GM18499 (cell line): ENCODE results near the gene ANKRD23.
"Not testable (repeated sequence)": the region's sequence is repeated elsewhere in the genome, so short reads cannot be mapped to it uniquely, and the experiment has no call there.

Source experiments
- ATAC-seq: cut with Tn5 transposase; IDR thresholded peaks from one replicate; pipeline ENCODE4 v1.9.1; 2021; ENCODE audit warnings: moderate number of reproducible peaks; ENCODE audit not compliant: insufficient read depth, unreplicated experiment

The ANKRD23 gene

DNA sequence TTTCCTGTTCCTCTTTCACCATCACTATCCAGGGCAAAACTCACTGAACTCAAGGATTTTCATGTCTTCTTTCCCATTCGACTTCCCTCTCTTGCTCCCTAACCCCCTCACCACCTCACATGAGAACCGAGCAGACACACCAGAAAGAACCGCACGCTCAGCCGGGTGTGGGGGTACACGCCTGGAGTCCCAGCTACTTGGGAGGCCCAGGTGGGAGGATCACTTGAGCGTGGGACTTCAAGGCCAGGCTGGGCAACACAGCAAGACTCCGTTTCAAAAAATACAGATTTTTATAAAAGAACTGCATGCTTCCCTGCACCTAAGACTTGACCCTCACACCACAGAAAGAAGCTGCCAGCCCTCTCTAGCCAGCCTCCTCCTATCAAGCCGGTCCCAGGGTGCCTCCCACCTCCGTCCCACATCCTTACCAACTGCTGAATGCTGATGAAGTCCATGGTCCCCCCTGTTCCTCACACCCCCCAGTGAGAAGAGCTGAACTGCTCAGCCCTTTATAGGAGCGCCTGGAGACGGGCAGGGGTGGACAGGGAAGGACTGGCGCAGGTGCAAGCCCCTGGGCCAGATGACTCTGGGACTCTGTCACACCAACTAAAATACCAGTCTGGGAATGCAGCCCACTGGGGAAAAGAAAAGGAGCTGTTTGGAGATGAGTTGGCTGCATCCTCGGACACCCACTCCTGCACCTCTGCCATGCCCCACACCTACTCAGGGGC is at the start of gene ANKRD23:
TSS of gene ANKRD23 (minus strand) at position 484 of the 731 bp plus-strand sequence. CDS start at position 455, 29 bp downstream.
- ATAC-seq = no peak

GRCh38 chr2:96891591-96892333 is 47.9 kb upstream of the ANKRD23 start:
- no peak for ATAC-seq

GRCh38 chr2:96890726-96891385 is 47.0 kb upstream of the ANKRD23 start:
- no peak for ATAC-seq

- ATAC-seq = no peak
Measured at GRCh38 chr2:96890252-96890651, 46.4 kb upstream of the ANKRD23 start.

DNA sequence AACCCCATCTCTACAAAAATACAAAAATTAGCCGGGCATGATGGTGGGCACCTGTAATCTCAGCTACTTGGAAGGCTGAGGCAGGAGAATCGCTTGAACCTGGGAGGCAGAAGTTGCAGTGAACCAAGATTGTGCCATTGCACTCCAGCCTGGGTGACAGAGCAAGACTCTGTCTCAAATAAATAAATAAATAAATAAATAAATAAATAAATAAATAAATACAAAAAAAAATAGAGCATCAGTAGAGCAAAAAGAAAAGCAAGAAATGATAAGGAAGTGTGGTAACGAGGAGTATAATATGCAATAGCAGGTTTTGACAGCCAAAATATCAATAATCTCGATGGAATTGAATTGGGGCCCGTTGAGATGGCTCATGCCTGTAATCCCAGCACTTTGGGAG is 45.7 kb upstream of the ANKRD23 start:
- ATAC-seq = not testable (repeated sequence)

DNA sequence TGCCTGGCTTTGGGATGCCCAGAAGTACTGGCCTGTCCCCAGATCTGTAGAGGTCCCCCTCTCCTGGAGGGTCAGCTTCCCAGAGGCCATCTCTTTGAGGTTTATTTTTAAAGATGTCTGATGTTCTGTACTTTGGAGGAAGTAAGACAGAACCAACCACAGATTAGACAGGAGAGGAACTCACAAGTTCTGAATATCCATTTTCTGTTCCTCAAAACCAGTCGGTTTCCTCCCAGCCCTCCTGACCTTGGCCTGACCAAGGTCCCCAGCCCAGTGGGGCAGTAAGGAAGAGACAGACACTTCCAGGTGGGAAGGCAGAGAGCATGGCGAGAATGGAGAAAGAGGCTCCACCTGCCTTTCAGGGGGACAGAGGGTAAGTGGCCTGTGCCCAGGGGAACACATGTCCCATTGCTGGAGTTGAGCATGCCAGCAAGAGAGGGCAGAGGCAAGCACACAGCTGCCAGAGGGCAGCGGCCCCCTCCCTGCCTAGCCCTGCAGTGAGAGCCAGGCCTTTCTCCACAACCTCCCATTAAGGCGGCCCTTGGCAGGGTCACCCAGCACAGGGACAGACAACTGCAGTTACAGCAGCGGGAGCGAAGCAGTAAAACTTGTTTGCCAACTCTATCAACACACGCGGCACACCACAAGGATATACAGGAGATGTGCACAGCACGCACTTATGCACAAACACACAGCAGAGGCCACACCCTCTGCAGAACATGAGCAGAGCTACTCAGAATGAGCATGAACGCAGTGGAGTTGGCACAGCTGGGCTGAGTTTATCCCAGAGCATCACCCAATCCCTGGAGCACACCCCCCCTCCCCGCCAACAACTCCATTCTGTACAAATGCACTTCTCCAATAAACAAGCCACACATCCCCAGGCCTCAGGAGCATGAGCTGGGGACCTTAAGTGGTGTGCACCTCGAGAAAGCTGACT is 44.5 kb upstream of the ANKRD23 start:
- no peak for ATAC-seq

GRCh38 chr2:96887493-96888012 is 43.7 kb upstream of the ANKRD23 start:
- no peak for ATAC-seq

DNA sequence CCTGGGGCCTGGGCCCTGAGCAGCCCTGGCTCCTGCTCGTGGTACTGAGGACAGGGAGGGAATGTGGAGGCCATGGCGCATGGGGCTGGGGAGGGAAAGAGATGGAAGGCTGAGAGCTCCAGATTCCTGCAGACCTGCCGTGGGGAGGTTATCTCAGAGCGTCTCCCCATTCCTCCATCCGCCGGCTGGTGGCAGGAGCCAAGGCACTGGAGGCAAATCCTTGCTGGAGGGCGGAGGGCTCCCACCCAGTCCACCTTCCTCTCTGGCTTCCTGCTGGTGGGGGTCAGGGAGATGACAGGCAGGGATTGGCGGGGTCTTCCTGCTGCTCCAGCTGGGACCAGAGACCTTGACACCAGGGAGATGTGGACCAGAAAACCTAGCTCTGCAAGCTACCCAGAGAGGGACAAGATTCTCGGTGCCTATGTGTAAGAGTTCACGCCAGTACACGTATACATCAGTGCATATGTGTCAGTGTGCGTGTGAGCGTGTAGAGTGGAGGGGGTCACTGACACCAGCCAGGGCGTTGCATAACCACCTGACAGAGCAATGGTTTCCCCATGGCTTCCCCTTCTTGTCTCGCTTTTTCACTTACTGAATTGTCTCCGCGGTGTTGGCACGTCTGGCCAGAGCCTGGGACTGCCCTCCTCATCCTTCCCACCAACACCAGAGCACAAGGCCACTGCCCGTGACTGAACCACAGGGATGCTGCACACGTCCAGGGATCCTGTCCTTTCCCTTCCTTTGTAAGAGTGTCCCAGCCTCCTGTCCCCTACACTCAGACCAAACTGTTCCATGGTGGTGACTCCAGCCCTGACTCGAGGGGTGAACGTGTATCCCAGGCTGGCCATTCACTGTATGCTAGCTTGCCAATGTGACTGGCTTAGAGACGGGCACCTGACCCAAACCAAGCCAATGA is 41.9 kb upstream of the ANKRD23 start:
- ATAC-seq = no peak

DNA sequence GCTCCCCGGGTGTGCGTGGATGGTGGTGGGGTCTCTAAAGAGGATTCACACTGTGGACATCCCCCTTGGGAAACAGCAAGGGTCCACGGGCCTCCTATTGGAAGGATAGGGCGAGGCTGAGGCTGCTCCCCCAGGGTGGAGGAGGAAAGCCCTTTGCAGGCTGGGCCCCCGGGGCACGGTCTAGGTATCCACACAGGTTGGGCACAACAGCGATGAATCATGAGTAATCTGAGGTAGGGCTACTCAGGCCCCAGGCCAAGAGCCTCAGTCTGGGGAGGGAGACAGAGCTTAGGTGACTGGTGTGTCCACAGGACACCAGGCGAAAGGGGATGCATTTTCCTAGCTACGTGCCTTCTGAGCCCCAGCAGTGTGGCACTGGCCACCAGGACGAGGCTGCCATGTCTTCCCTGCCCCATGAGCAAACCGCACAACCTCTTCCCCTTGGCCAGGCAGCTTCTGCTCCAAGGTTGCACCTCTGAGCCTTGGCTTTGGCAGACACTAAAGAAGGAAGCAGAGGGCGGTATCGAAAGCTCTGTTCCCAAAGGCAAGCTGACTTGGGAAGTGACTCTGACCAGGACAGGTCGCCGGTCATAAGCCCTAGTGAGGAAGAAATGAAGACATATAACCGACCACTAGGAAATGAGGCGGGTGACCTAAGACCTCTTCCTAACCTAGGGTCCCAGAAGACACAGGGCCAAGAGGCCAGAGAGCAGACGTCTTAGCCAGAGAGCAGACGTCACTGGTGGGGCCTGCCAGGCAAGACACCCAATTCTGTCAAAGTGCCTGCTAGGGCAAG is 40.7 kb upstream of the ANKRD23 start:
- ATAC-seq = no peak

DNA sequence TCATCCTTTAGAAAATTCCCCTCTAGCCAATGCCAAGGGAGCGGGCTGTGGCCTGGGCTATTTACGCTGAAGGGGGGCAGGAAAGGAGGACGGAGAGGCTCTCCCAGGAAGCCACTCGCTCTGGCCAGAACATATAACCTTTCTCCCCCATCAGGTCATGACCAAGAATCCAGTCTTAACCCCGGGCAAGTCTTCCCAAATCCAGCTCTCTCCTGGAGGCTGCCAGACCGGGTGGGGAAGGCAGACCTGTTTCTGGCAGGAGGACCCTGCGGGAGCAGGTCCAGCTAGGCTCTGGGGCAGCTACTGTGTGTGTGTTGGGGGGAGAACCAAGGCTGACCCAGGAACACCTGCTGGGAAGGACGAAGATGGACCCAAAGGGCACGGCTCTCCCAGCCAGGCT is 39.5 kb upstream of the ANKRD23 start:
- no peak for ATAC-seq

DNA sequence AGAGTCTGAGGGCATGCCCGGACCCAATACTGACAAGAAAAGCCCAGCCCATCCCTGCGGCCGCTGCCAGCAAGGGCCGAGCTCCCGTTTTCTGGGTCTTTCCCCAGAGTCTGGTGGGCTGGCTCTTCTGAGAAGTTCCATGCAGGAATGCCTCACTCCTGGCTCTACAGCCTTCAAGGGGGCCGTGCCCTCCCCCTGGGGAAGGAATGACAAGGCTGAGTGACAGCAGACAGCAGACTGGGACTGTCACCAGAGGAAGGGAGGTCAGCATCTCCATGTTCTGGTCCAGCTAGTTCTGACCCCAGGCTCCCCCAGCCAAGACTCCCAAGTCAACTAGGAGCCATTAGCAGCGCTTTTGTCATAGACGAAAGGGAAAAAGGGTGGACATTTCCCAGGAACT is 39.1 kb upstream of the ANKRD23 start:
- no peak for ATAC-seq

- ATAC-seq = no peak
Measured at GRCh38 chr2:96882230-96882629, 38.4 kb upstream of the ANKRD23 start.

GRCh38 chr2:96881349-96882195 is 37.8 kb upstream of the ANKRD23 start:
- ATAC-seq = no peak

GRCh38 chr2:96880891-96881273 is 37.1 kb upstream of the ANKRD23 start:
- no peak for ATAC-seq

- ATAC-seq = no peak
Measured at GRCh38 chr2:96879545-96880040, 35.8 kb upstream of the ANKRD23 start.

GRCh38 chr2:96878796-96879544 is 35.1 kb upstream of the ANKRD23 start:
- no peak for ATAC-seq
